ENCODE measurements around the gene SEBOX.

DNA sequence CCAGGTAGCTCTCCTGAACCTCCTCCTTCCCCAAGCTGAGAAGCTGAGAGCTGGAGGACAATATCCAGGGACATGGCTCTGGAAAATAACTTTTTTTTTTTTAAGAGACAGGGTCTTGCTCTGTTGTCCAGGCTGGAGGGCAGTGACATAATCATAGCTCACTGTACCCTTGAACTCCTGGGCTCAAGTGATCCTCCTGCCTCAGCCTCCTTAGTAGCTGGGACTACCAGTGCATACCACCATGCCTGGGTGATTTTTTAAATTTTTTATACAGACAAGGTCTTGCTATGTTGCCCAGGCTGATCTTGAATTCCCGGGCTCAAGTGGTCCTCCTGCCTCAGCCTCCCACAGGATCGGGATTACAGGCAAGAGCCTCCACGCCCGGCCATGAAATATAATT, 34.8 kb upstream of the SEBOX start:
- TF ChIP-seq CTCF (IDR thresholded peaks at IDR 0.05) = no peak
- no peak for TF ChIP-seq POLR2A (IDR thresholded peaks at IDR 0.05)

Measured in gastroesophageal sphincter (tissue), 3 donors.